MCF 10A (cell line): ENCODE results near the gene SLC35D3. TPM values are rescaled to one million over a fixed set of nuclear protein-coding genes. Genes with fewer than 3 reads are reported as not detected.
A peak's percentile ranks its signal among the peaks of the same experiment; 100 is the strongest.

Experiments used
- BruUV-seq: library from RNA; stranded (reverse); fragments of 400-500 nt; replicated peaks from 2 replicates; lab custom pipeline; 2021; lab: Mats Ljungman, UMichigan
- CTCF ChIA-PET: fragments of 300-600 bp; sonication (Branson Sonifier 250); formaldehyde crosslinking; extraction: SDS; loops from one replicate; lab custom pipeline; 2021; ENCODE audit warnings: antibody characterized with exemption, inconsistent platforms; lab: Yijun Ruan, JAX
- POLR2A ChIA-PET: fragments of 300-600, 350-650 bp; sonication (Branson Sonifier 250); formaldehyde crosslinking; extraction: SDS; loops from one replicate; lab custom pipeline; 2020; ENCODE audit warnings: antibody characterized with exemption, inconsistent platforms; lab: Yijun Ruan, JAX
- DNase-seq: peaks from one replicate; pipeline ENCODE4 v3.0.0-alpha.2; 2018; ENCODE audit not compliant: unreplicated experiment
- H3K27ac Mint-ChIP-seq: one replicate; pipeline ENCODE4 v1.8.0; 2022; ENCODE audit warnings: mild to moderate bottlenecking, low read depth, mixed read lengths; ENCODE audit not compliant: unreplicated experiment
- H3K27me3 Mint-ChIP-seq: one replicate; pipeline ENCODE4 v1.8.0; 2022; ENCODE audit warnings: mixed read lengths; ENCODE audit not compliant: insufficient read depth, unreplicated experiment
- H3K36me3 Mint-ChIP-seq: one replicate; pipeline ENCODE4 v1.8.0; 2022; ENCODE audit warnings: mild to moderate bottlenecking, moderate library complexity, mixed read lengths; ENCODE audit not compliant: insufficient read depth, unreplicated experiment
- H3K4me1 Mint-ChIP-seq: one replicate; pipeline ENCODE4 v1.8.0; 2022; ENCODE audit warnings: mixed read lengths; ENCODE audit not compliant: insufficient read depth, unreplicated experiment
- H3K4me3 Mint-ChIP-seq: one replicate; pipeline ENCODE4 v1.8.0; 2022; ENCODE audit warnings: mild to moderate bottlenecking, moderate library complexity, mixed read lengths; ENCODE audit not compliant: unreplicated experiment
- H3K9me3 Mint-ChIP-seq: one replicate; pipeline ENCODE4 v1.8.0; 2022; ENCODE audit warnings: mixed read lengths; ENCODE audit not compliant: unreplicated experiment
- intact Hi-C: fragments of 100-400 bp; cut with micrococcal nuclease; formaldehyde crosslinking; loops from 2 replicates; pipeline ENCODE4 v1.14.1; 2022
- total RNA-seq: library from RNA; stranded (reverse); gene quantifications from 2 replicates; pipeline ENCODE4 v1.2.3, GENCODE V29; 2022
- TF ChIP-seq, protein P1 (sequence below): fragments of 200-600 bp; IDR thresholded peaks from one replicate; pipeline ENCODE4 v1.8.0; 2022; ENCODE audit warnings: antibody characterized with exemption, mild to moderate bottlenecking; ENCODE audit not compliant: unreplicated experiment

The SLC35D3 gene
- total RNA-seq, 1 experiment from 2014 or later: not detected

DNA sequence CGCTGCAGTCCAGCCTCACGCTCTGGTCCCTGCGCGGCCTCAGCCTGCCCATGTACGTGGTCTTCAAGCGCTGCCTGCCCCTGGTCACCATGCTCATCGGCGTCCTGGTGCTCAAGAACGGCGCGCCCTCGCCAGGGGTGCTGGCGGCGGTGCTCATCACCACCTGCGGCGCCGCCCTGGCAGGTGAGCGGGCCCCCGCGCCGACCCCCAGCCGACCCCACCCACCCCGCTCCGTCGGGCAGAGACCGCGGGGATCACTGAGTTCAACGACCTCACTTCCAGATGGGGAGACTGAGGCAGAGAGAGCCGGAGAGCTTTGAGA lies 545 bp downstream of the SLC35D3 start:
- ChIA-PET POLR2A (no interaction called here), CTCF (interaction anchor here (0.6 to 1.0 kb wide), 2 partner anchors 78 to 86 kb away, joined by 3 to 8 read pairs; no protein-coding TSS in a partner anchor)
- peaks cover 11% of the 10 kb centered on the region for H3K27me3 Mint-ChIP-seq
- TF ChIP-seq, protein P1, sequence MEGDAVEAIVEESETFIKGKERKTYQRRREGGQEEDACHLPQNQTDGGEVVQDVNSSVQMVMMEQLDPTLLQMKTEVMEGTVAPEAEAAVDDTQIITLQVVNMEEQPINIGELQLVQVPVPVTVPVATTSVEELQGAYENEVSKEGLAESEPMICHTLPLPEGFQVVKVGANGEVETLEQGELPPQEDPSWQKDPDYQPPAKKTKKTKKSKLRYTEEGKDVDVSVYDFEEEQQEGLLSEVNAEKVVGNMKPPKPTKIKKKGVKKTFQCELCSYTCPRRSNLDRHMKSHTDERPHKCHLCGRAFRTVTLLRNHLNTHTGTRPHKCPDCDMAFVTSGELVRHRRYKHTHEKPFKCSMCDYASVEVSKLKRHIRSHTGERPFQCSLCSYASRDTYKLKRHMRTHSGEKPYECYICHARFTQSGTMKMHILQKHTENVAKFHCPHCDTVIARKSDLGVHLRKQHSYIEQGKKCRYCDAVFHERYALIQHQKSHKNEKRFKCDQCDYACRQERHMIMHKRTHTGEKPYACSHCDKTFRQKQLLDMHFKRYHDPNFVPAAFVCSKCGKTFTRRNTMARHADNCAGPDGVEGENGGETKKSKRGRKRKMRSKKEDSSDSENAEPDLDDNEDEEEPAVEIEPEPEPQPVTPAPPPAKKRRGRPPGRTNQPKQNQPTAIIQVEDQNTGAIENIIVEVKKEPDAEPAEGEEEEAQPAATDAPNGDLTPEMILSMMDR: no peak
- peak overlapping the region; percentile 73 for H3K4me3 Mint-ChIP-seq
- no TSS peak for BruUV-seq
- H3K9me3 Mint-ChIP-seq: no peaks in the 10 kb centered on the region
- no peaks in the 10 kb centered on the region for H3K36me3 Mint-ChIP-seq
- no peaks in the 10 kb centered on the region for H3K4me1 Mint-ChIP-seq
- no peak overlapping the region for H3K27ac Mint-ChIP-seq
- intact Hi-C loops: no loop called here
- no peak for DNase-seq

DNA sequence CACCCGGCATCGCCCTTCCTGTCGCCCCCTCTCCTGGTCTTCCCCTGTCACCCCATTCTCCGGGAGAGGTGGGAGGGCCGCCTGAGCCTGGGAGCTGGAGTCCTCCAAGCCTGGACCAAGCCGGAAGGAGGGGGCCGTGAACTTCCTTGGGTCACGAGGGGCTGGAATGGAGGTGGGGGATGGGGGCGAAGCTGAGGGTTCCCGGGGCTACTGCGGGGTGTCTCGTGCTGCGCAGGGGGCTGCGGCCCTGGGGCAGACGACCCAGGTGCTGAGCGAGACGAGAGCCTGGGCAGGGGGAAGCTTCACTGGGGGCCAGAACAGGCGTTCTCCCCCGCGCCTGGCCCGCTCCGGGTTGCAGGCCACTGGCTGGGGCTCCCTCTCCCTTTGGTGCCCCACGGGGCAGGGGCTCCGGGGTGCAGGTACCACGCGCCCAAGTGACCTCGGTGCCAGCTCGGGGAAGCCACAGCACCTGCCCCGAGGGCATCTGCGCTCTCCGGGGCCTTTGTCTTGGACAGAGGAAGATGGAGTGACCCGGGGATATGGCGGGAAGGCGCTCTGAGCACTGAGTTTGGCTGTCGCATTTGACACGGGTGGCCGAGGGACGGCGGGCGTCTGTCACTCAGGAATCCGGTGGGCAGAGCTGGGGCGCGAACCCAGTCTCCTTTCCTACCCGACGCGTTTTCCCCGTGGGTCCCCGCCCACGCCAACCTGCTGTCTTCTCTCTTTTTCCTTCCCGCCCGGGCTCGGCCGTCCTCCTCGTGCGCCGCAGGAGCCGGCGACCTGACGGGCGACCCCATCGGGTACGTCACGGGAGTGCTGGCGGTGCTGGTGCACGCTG lies 1.2 kb downstream of the SLC35D3 start:
- Mint-ChIP-seq H3K4me1 (no peaks in the 10 kb centered on the region), H3K27me3 (peaks cover 11% of the 10 kb centered on the region), H3K27ac (no peak overlapping the region), H3K9me3 (no peaks in the 10 kb centered on the region), H3K36me3 (no peaks in the 10 kb centered on the region), H3K4me3 (no peak overlapping the region)
- no peak for DNase-seq
- BruUV-seq: no TSS peak
- CTCF ChIA-PET: interaction anchor here (0.6 kb wide), 1 partner anchor 78 kb away, joined by 3 read pairs; no protein-coding TSS in a partner anchor
- POLR2A ChIA-PET: no interaction called here
- TF ChIP-seq, protein P1: no peak
- intact Hi-C loops: no loop called here

DNA sequence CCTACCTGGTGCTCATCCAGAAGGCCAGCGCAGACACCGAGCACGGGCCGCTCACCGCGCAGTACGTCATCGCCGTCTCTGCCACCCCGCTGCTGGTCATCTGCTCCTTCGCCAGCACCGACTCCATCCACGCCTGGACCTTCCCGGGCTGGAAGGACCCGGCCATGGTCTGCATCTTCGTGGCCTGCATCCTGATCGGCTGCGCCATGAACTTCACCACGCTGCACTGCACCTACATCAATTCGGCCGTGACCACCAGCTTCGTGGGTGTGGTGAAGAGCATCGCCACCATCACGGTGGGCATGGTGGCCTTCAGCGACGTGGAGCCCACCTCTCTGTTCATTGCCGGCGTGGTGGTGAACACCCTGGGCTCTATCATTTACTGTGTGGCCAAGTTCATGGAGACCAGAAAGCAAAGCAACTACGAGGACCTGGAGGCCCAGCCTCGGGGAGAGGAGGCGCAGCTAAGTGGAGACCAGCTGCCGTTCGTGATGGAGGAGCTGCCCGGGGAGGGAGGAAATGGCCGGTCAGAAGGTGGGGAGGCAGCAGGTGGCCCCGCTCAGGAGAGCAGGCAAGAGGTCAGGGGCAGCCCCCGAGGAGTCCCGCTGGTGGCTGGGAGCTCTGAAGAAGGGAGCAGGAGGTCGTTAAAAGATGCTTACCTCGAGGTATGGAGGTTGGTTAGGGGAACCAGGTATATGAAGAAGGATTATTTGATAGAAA lies 2.0 kb downstream of the SLC35D3 start:
- no peaks in the 10 kb centered on the region for H3K4me1 Mint-ChIP-seq
- ChIA-PET CTCF (interaction anchor here (0.6 kb wide), 1 partner anchor 79 kb away, joined by 3 read pairs; no protein-coding TSS in a partner anchor), POLR2A (interaction anchor here (0.6 kb wide), 1 partner anchor 27 kb away, joined by 3 read pairs; no protein-coding TSS in a partner anchor)
- TF ChIP-seq, protein P1: no peak
- H3K36me3 Mint-ChIP-seq: no peaks in the 10 kb centered on the region
- H3K4me3 Mint-ChIP-seq: no peak overlapping the region
- no peaks in the 10 kb centered on the region for H3K9me3 Mint-ChIP-seq
- H3K27ac Mint-ChIP-seq: no peak overlapping the region
- peaks cover 11% of the 10 kb centered on the region for H3K27me3 Mint-ChIP-seq
- DNase-seq: no peak
- intact Hi-C loops: no loop called here
- BruUV-seq: no TSS peak

DNA sequence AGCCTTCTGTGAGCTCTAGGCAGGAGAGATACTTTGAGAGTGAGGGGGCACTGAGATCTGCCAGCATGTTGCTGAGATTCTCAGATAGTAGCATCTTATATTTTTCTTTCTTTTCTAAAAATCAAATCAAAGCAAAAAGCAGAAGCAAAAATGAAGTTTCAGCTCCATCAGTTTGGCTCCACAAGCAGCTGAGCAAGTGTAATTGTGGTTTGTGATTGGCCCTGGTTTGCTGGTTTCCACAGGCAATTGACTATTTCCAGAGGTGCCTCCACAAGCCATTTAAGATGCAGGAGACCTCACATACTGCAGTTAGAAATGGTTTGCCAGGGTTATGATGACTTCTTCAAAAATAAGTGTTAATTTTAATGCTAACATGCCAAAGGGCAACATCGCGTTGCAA lies 4.3 kb downstream of the SLC35D3 start:
- no peaks in the 10 kb centered on the region for H3K4me1 Mint-ChIP-seq
- CTCF ChIA-PET: no interaction called here
- DNase-seq: no peak
- intact Hi-C loops: no loop called here
- TF ChIP-seq, protein P1: no peak
- BruUV-seq: no TSS peak
- no peak overlapping the region for H3K4me3 Mint-ChIP-seq
- H3K27ac Mint-ChIP-seq: no peak overlapping the region
- peaks cover 11% of the 10 kb centered on the region for H3K27me3 Mint-ChIP-seq
- POLR2A ChIA-PET: no interaction called here
- no peaks in the 10 kb centered on the region for H3K9me3 Mint-ChIP-seq
- no peaks in the 10 kb centered on the region for H3K36me3 Mint-ChIP-seq
